Endodermal cell (in vitro differentiated cells): Measurements from ENCODE around the gene IL22RA2. TPM values are rescaled to one million over a fixed set of nuclear protein-coding genes. Genes with fewer than 3 reads are reported as not detected.

Experiments
- DNase-seq: peaks from one replicate; pipeline ENCODE4 v3.0.0-alpha.2; 2017
- H3K27ac ChIP-seq: 2 replicates; pipeline ENCODE4 v1.5.1; 2013; ENCODE audit warnings: mild to moderate bottlenecking, low read depth, low read length, moderate library complexity
- H3K27me3 ChIP-seq: 2 replicates; pipeline ENCODE4 v1.6.1; 2013; ENCODE audit warnings: mild to moderate bottlenecking, low read length, moderate library complexity; ENCODE audit not compliant: insufficient read depth, control insufficient read depth, poor library complexity, severe bottlenecking
- H3K36me3 ChIP-seq: 2 replicates; pipeline ENCODE4 v1.7.0; 2013; ENCODE audit warnings: mild to moderate bottlenecking, low read length, moderate library complexity; ENCODE audit not compliant: control insufficient read depth, insufficient read depth
- H3K4me1 ChIP-seq: one replicate; pipeline ENCODE4 v1.7.0; 2013; ENCODE audit warnings: low read length; ENCODE audit not compliant: control insufficient read depth, insufficient read depth
- H3K4me3 ChIP-seq: 2 replicates; pipeline ENCODE4 v1.5.1; 2013; ENCODE audit warnings: mild to moderate bottlenecking, low read length, moderate library complexity
- H3K9ac ChIP-seq: 2 replicates; pipeline ENCODE4 v1.6.1; 2013; ENCODE audit warnings: mild to moderate bottlenecking, low read length, moderate library complexity; ENCODE audit not compliant: poor library complexity, severe bottlenecking; ENCODE audit errors: extremely low read depth
- H3K9me3 ChIP-seq: 2 replicates; pipeline ENCODE4 v1.6.1; 2013; ENCODE audit warnings: mild to moderate bottlenecking, low read length, moderate library complexity; ENCODE audit not compliant: control insufficient read depth
- H3K27ac Mint-ChIP-seq: 2 replicates; pipeline ENCODE4 v1.8.0; 2020; ENCODE audit warnings: mixed read lengths
- H3K27me3 Mint-ChIP-seq: 2 replicates; pipeline ENCODE4 v1.8.0; 2021; ENCODE audit warnings: mild to moderate bottlenecking, mixed read lengths; ENCODE audit not compliant: insufficient read depth
- H3K36me3 Mint-ChIP-seq: 2 replicates; pipeline ENCODE4 v1.8.0; 2020; ENCODE audit warnings: low read depth, mixed read lengths
- H3K4me1 Mint-ChIP-seq: 2 replicates; pipeline ENCODE4 v1.8.0; 2020; ENCODE audit warnings: mixed read lengths
- H3K4me3 Mint-ChIP-seq: 2 replicates; pipeline ENCODE4 v1.8.0; 2020; ENCODE audit warnings: mild to moderate bottlenecking, moderate library complexity, mixed read lengths
- H3K9me3 Mint-ChIP-seq: 2 replicates; pipeline ENCODE4 v1.8.0; 2020; ENCODE audit warnings: mild to moderate bottlenecking, mixed read lengths
- WGBS, 2 experiments: methylation state at CpG; one replicate each; pipeline versions ENCODE4 v1.1.5 to v1.1.7; 2013; ENCODE audit warnings: missing lambda C conversion rate in 2 of 2, mixed read lengths in 1 of 2; ENCODE audit not compliant: insufficient coverage in 1 of 2, insufficient read length in 1 of 2; 5-methylcytosine and 5-hydroxymethylcytosine counted together
- total RNA-seq, 2 donors: library from RNA; stranded (reverse); fragmentation: NEBNext Ultra II Directional in 1 of 2; extraction: Animal tissue kit (Norgen Biotek cat#: 25700) in 1 of 2; gene quantifications; 2 replicates in 1 of 2; 3 replicates in 1 of 2; pipeline ENCODE4 v1.2.1, GENCODE V29; 2021
- TF ChIP-seq, protein P1 (sequence below): fragments of 200-600 bp; sonication (generic); conservative IDR thresholded peaks from 2 replicates; pipeline ENCODE4 v1.5.0; 2021; ENCODE audit warnings: antibody characterized with exemption, mild to moderate bottlenecking

The IL22RA2 gene
- total RNA-seq, 2 donors from 2014 or later: not detected

DNA sequence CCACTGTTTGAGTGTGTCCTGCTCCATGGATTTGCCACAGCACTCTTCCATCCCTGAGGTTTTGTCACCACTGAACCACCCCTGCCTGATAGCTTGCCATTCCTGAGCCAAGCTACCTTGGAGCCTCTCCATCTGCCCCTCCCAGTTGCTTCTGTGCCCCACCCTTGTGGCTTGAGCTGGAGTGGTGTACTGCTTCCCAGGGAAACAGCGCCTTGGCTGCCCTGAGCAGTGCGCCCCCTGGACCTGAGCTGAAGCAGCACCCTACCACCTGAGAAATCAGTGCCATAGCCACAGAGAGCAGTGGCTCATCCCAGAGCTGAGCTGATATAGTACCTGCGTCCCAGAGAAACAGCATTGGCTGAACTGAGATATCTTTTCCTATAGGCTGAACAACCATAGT is 40.3 kb downstream of the IL22RA2 start:
- TF ChIP-seq, protein P1, sequence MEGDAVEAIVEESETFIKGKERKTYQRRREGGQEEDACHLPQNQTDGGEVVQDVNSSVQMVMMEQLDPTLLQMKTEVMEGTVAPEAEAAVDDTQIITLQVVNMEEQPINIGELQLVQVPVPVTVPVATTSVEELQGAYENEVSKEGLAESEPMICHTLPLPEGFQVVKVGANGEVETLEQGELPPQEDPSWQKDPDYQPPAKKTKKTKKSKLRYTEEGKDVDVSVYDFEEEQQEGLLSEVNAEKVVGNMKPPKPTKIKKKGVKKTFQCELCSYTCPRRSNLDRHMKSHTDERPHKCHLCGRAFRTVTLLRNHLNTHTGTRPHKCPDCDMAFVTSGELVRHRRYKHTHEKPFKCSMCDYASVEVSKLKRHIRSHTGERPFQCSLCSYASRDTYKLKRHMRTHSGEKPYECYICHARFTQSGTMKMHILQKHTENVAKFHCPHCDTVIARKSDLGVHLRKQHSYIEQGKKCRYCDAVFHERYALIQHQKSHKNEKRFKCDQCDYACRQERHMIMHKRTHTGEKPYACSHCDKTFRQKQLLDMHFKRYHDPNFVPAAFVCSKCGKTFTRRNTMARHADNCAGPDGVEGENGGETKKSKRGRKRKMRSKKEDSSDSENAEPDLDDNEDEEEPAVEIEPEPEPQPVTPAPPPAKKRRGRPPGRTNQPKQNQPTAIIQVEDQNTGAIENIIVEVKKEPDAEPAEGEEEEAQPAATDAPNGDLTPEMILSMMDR: peak; percentile 45
- DNase-seq: peak; percentile 55
- WGBS, 2 experiments: 93 to 100% methylated on average over 1 to 3 of the region's 3 CpGs

DNA sequence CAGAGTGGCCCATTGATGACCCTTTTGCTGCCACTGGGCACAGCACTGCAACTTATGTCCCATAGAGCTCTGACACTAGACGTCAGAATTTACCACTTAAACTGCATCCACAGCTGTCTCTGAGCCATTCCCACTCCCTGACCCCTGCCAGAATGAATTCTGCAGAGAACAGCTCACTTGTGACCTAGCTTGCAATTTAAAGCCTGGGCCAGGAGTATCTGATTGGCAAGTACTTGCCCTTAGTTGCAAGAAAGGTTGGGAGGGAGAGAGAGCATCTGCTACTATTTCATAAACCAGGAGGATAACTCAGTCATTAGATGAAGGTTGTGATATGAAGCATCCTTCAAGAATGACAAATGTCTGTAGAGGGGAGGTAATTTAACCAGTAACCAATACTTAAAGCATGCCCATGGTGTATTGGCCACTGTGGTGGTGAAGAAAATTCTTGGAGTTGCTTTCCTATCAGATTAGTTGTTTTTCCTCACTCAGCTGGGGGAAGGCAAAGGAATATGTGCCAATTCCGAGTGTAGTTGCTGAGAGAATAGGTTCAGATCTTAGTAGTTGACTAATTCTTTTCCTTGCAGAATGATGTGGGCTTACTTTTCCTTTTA is 46.5 kb downstream of the IL22RA2 start:
- Histone ChIP-seq H3K36me3 (no peaks in the 10 kb centered on the region), H3K4me3 (no peak overlapping the region), H3K27ac (no peak overlapping the region), H3K27me3 (no peaks in the 10 kb centered on the region), H3K4me1 (no peaks in the 10 kb centered on the region), H3K9ac (no peak overlapping the region), H3K9me3 (no peaks in the 10 kb centered on the region)
- Mint-ChIP-seq H3K27ac (no peak overlapping the region), H3K9me3 (peaks cover 15% of the 10 kb centered on the region), H3K4me1 (no peaks in the 10 kb centered on the region), H3K4me3 (no peak overlapping the region), H3K27me3 (no peaks in the 10 kb centered on the region), H3K36me3 (no peaks in the 10 kb centered on the region)
- 90 to 92% methylated on average over 2 of the region's 2 CpGs for WGBS, 2 experiments
- TF ChIP-seq, protein P1: no peak
- no peak for DNase-seq

More for the DNA sequence above, 40.3 kb downstream of the IL22RA2 start:
- Mint-ChIP-seq H3K27ac (no peak overlapping the region), H3K9me3 (peaks cover 15% of the 10 kb centered on the region), H3K36me3 (no peaks in the 10 kb centered on the region), H3K4me1 (no peaks in the 10 kb centered on the region), H3K27me3 (no peaks in the 10 kb centered on the region), H3K4me3 (no peak overlapping the region)
- Histone ChIP-seq H3K4me1 (no peaks in the 10 kb centered on the region), H3K27me3 (no peaks in the 10 kb centered on the region), H3K4me3 (no peak overlapping the region), H3K27ac (no peak overlapping the region), H3K9ac (no peak overlapping the region), H3K9me3 (peaks cover 21% of the 10 kb centered on the region), H3K36me3 (no peaks in the 10 kb centered on the region)

DNA sequence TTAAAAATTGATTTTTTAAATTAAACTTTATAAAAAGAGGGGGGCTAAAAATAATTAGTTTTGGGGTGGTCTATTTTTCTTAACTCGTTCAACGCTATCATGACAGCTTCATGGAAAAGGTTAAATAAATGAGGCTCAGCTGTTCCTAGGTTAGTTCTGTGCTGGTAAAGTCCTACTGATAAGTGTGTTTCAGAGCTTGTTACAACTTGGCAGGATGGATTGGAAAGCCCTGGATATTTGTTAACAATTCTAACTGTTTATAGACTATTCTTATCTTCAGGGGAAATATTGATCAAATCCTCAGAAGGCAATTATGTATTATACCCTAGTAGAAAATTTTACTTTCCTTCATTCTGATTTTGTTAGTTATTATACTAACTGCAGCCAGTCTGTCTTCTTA is 50.4 kb downstream of the IL22RA2 start:
- H3K27me3 Mint-ChIP-seq: no peaks in the 10 kb centered on the region
- H3K36me3 Mint-ChIP-seq: peaks cover 2% of the 10 kb centered on the region
- no peak overlapping the region for H3K27ac Mint-ChIP-seq
- no peak overlapping the region for H3K4me3 Mint-ChIP-seq
- peaks cover 31% of the 10 kb centered on the region for H3K9me3 Mint-ChIP-seq
- Histone ChIP-seq H3K36me3 (no peaks in the 10 kb centered on the region), H3K27me3 (no peaks in the 10 kb centered on the region), H3K9me3 (peaks cover 23% of the 10 kb centered on the region), H3K9ac (no peak overlapping the region), H3K4me1 (no peaks in the 10 kb centered on the region), H3K27ac (no peak overlapping the region), H3K4me3 (no peak overlapping the region)
- DNase-seq: no peak
- TF ChIP-seq, protein P1: no peak
- WGBS, 2 experiments: 97% methylated on average over 2 of the region's 2 CpGs; no CpG with 5 or more reads in 1 of the 2 experiments
- no peaks in the 10 kb centered on the region for H3K4me1 Mint-ChIP-seq
